ENCODE results near the gene GJC2. TPM values are rescaled to one million over a fixed set of nuclear protein-coding genes. Genes with fewer than 3 reads are reported as not detected.
A peak's percentile ranks its signal among the peaks of the same experiment; 100 is the strongest.

The GJC2 gene
- total RNA-seq, 1 experiment from 2014 or later, result 1.6 TPM

DNA sequence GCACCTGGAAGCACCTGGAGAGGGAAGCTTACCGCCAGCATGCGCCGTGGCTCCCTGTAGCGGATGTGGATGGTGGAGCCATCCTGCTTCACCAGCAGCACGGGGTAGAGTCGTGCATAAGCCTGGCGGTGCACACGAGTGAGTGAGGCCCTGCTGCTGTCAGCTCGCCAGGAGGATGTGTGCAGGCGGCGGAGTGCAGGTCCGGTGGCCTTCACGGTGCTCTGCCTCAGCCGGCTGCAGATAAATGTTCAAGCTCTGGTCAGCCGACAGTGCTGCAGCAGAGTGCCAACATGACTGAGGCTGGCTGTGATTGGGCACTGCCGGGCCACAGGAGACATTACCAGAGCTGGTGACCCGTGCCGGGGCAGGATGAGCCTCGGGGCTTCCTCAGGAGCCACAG, 42.1 kb upstream of the GJC2 start:
- Histone ChIP-seq H3K27me3 (ENCODE audit: insufficient read depth, low read length) (no peaks in the 10 kb centered on the region), H3K79me1 (ENCODE audit: insufficient read depth, low read depth, low read length, poor library complexity, severe bottlenecking) (peaks cover 3% of the 10 kb centered on the region), H3K56ac (ENCODE audit: insufficient read length, low read depth, low read length) (no peak overlapping the region), H4K5ac (ENCODE audit: insufficient read length, low read depth, low read length) (no peak overlapping the region), H3K9ac (ENCODE audit: extremely low read depth, insufficient read length, low read length) (no peak overlapping the region), H4K91ac (ENCODE audit: insufficient read length, low read depth, low read length) (no peak overlapping the region), H4K20me1 (ENCODE audit: control insufficient read depth, insufficient read depth, insufficient read length) (no peaks in the 10 kb centered on the region), H2BK15ac (ENCODE audit: low read depth, low read length) (no peak overlapping the region), H3K23ac (ENCODE audit: insufficient read length, low read depth, low read length) (no peak overlapping the region), H2BK12ac (ENCODE audit: insufficient read length, low read depth, low read length) (no peak overlapping the region), H3K23me2 (ENCODE audit: insufficient read length, low read depth, low read length, poor library complexity, severe bottlenecking) (peaks cover 10% of the 10 kb centered on the region), H3K9me3 (ENCODE audit: control insufficient read depth, low read depth, low read length) (no peaks in the 10 kb centered on the region), H3T11ph (ENCODE audit: low read length) (no peak overlapping the region), H3K4me1 (ENCODE audit: insufficient read depth, low read length) (no peaks in the 10 kb centered on the region), H3K4me2 (ENCODE audit: insufficient read depth, insufficient read length, low read length) (no peak overlapping the region), H3K79me2 (ENCODE audit: insufficient read depth, low read length) (no peaks in the 10 kb centered on the region), H3K4ac (ENCODE audit: low read depth, low read length) (no peak overlapping the region), H4K8ac (replicated peaks; ENCODE audit: insufficient read length, low read depth, low read length) (no peak overlapping the region), H3K18ac (ENCODE audit: insufficient read length, low read depth, low read length) (no peak overlapping the region), H2BK120ac (ENCODE audit: low read depth, low read length, poor library complexity, severe bottlenecking) (no peak overlapping the region), H2BK5ac (ENCODE audit: insufficient read length, low read length) (no peak overlapping the region), H3K14ac (ENCODE audit: insufficient read depth, low read length) (no peak overlapping the region), H3K27ac (ENCODE audit: insufficient read length, low read depth, low read length) (no peak overlapping the region), H2BK20ac (ENCODE audit: low read depth, low read length, poor library complexity, severe bottlenecking) (no peak overlapping the region), H2AFZ (ENCODE audit: low read length) (no peak overlapping the region), H2AK5ac (ENCODE audit: insufficient read length, low read length) (no peak overlapping the region)
- no peak for DNase-seq
- H3K9me3 Mint-ChIP-seq, result no peaks in the 10 kb centered on the region
- H3K27ac Mint-ChIP-seq, result no peak overlapping the region
- TF ChIP-seq, protein P1, sequence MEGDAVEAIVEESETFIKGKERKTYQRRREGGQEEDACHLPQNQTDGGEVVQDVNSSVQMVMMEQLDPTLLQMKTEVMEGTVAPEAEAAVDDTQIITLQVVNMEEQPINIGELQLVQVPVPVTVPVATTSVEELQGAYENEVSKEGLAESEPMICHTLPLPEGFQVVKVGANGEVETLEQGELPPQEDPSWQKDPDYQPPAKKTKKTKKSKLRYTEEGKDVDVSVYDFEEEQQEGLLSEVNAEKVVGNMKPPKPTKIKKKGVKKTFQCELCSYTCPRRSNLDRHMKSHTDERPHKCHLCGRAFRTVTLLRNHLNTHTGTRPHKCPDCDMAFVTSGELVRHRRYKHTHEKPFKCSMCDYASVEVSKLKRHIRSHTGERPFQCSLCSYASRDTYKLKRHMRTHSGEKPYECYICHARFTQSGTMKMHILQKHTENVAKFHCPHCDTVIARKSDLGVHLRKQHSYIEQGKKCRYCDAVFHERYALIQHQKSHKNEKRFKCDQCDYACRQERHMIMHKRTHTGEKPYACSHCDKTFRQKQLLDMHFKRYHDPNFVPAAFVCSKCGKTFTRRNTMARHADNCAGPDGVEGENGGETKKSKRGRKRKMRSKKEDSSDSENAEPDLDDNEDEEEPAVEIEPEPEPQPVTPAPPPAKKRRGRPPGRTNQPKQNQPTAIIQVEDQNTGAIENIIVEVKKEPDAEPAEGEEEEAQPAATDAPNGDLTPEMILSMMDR (conservative IDR thresholded peaks at IDR 0.05), result no peak
- no CpG with 5 or more reads among the region's 19 CpGs for WGBS (ENCODE audit: extremely low coverage, insufficient read length, low lambda C conversion rate)
- peaks cover 15 to 19% (median 16%) of the 10 kb centered on the region in 3 experiments; a peak in 6 of 7 replicates for H3K36me3 Mint-ChIP-seq (ENCODE audit: insufficient read depth in 1 of 3, low read depth in 3 of 3)
- peak overlapping the region; percentile 88 to 95 for H3K4me3 Mint-ChIP-seq
- peaks cover 19% of the 10 kb centered on the region for H3K27me3 Mint-ChIP-seq (ENCODE audit: low read depth)
- peaks cover 21 to 22% of the 10 kb centered on the region in 2 experiments for H3K4me1 Mint-ChIP-seq

Data from H9 (cell line).